ENCODE measurements around the gene SMIM44.

DNA sequence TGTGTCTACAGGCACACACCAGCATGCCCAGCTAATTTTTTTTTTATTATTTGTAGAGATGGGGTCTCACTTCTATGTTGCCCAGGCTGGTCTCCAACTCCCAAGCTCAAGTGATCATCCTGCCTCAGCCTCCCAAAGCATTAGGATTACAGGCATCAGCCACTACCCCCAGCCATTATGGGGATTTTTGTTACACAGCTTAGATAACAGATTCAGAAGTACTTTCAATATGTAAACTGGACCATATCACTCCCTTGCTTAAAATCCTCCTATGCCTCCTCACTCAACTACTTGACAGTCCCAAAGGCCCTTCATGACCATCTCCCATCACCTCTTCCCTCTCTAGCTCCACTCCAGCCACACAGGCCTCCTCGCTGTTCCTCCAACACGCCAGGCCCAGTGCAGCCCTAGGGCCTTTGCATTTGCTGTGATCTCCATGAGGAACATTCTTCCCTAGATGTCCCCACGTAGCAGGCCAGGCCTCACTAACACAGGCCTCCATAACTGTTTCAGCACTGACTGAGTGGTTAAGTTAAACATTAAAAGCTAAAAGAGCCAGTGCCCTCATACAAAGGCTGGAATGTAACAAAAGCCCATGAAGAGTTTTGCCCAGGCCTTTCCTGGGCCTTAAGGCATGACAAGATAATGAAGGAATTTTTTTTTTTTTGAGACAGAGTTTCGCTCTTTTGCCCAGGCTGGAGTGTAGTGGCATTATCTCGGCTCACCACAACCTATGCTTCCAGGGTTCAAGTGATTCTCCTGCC, 14.7 kb upstream of the SMIM44 start:
- TF ChIP-seq, protein P1, sequence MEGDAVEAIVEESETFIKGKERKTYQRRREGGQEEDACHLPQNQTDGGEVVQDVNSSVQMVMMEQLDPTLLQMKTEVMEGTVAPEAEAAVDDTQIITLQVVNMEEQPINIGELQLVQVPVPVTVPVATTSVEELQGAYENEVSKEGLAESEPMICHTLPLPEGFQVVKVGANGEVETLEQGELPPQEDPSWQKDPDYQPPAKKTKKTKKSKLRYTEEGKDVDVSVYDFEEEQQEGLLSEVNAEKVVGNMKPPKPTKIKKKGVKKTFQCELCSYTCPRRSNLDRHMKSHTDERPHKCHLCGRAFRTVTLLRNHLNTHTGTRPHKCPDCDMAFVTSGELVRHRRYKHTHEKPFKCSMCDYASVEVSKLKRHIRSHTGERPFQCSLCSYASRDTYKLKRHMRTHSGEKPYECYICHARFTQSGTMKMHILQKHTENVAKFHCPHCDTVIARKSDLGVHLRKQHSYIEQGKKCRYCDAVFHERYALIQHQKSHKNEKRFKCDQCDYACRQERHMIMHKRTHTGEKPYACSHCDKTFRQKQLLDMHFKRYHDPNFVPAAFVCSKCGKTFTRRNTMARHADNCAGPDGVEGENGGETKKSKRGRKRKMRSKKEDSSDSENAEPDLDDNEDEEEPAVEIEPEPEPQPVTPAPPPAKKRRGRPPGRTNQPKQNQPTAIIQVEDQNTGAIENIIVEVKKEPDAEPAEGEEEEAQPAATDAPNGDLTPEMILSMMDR (IDR thresholded peaks at IDR 0.05) = no peak
- no peak for TF ChIP-seq POLR2A (IDR thresholded peaks at IDR 0.05)
